Non-pigmented ciliary epithelial cell (primary cell): ENCODE measurements around the gene WDSUB1.

Experiments used
- DNase-seq: peaks from one replicate; pipeline ENCODE4 v3.0.0-alpha.2; 2010; ENCODE audit warnings: low read depth

The WDSUB1 gene

GRCh38 chr2:159224061-159224813 lies 62.3 kb downstream of the WDSUB1 start:
- no peak for DNase-seq

DNA sequence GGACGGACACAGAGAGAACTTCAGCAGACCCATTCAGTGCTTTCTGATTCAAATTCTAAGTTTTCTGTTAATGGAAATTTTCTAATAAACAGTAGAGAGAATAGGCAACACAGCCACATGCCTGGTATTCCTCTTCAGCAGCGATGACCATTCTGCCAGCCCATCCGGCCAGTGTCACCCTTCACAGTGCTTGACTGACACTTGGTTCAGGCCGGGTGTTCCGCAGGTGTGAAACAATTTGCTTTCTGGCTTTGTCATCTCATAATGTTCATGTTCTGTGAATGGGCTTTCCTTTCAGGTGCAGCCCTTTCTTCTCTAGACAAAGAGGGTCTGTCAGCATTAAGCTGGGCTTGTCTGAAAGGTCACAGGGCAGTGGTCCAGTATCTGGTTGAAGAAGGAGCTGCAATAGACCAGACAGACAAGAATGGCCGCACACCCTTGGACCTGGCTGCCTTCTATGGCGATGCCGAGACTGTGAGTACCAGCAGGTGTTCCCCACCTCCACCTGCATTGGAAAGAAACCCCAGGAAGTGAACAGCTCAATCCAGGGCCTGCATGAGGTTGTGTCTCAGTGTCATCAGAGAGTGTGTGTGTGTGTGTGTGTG lies 67.0 kb downstream of the WDSUB1 start:
- DNase-seq: no peak

DNA sequence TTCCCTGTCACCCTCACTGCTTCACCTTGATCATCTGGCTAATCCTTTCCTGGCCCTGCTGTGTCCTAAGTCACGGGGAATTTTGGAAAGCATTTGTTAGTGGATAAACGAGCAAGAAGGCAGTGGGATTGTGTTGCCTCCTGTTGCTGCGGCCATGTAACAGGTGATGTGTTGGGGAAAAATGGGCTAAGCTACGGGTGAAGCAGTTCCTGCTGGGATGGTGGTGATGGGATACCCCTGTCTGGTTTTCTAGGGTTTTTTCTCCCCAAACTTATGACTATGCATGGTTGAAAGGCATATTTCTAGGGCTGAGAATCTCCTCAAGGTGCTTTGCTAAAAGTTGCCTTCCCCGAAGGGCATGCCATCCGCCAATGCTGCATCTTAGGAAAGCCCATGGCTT lies 68.1 kb downstream of the WDSUB1 start:
- DNase-seq: no peak

GRCh38 chr2:159217676-159218075 lies 68.8 kb downstream of the WDSUB1 start:
- DNase-seq: no peak

- no peak for DNase-seq
Measured at GRCh38 chr2:159215116-159215515, 71.4 kb downstream of the WDSUB1 start.

DNA sequence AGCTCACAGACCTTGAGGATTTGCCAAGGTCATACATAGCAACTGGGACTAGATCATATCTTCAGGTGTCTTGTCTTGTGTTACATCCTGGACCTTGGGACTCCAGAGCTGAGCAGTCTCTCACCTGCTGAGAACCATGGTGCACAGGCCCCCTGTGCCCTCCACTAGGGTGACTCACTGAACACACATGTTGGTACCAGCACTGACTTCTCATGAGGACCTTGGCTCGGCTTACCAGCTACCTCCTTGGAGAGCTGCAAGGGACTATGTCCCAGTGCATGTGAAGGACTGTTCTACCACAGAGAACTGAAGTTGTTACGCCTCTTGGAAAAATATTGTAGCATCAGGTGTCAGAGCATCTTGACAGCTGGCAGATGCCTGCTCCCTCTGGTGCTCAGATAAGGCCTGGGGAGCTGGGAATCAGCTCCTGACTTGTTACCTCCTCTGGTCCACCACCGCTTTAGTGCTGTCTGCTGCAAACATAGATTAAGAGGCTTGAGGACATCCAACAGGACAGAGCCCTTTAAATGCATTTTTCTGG lies 72.1 kb downstream of the WDSUB1 start:
- no peak for DNase-seq

- no peak for DNase-seq
Measured at GRCh38 chr2:159213296-159213695, 73.2 kb downstream of the WDSUB1 start.

DNA sequence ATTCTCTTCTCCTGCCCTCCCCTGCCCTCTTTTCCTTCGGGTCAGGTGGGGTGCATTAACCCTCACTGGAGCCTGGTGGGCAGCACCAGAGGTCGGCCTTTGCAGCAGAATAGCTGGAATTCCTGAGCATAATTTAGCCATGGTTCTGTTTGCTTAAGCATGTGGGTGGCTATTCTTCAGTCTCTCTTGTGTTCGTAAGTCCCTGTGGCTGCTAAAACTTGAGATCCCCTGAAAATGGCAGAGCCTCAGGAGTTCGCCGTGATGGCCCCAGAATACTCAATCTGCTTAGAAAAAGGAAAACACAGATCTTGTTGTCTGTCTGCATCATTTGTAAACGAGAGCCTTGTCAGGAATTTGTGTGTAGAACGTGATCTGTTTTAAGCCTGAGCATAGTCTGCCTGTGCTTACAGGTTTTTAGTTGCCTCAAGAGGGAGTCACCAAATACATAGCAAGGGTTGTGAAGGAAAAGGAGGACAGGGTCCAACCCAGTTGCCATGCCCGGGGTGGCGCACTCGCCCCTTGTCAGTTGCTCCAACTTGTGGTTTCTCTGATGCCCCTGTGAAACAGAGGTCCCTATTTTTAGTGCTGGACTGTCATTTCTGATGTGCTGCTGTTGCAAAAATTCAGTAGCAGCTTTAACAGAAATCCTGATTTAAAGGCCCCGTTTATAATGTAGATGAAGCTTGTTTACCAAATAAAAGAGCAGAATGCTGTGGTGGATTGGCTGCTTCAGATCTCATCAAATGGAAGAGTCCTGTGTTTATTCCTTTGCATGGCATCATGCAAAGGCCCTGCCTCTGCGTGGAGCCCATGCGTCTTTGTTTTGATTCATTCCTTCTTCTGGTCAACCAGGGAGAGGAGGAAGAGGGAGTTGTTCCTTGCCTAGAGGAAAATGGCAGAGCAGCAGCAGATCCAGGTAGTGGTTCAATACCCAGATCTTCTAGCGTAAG lies 74.8 kb downstream of the WDSUB1 start:
- DNase-seq: no peak

DNA sequence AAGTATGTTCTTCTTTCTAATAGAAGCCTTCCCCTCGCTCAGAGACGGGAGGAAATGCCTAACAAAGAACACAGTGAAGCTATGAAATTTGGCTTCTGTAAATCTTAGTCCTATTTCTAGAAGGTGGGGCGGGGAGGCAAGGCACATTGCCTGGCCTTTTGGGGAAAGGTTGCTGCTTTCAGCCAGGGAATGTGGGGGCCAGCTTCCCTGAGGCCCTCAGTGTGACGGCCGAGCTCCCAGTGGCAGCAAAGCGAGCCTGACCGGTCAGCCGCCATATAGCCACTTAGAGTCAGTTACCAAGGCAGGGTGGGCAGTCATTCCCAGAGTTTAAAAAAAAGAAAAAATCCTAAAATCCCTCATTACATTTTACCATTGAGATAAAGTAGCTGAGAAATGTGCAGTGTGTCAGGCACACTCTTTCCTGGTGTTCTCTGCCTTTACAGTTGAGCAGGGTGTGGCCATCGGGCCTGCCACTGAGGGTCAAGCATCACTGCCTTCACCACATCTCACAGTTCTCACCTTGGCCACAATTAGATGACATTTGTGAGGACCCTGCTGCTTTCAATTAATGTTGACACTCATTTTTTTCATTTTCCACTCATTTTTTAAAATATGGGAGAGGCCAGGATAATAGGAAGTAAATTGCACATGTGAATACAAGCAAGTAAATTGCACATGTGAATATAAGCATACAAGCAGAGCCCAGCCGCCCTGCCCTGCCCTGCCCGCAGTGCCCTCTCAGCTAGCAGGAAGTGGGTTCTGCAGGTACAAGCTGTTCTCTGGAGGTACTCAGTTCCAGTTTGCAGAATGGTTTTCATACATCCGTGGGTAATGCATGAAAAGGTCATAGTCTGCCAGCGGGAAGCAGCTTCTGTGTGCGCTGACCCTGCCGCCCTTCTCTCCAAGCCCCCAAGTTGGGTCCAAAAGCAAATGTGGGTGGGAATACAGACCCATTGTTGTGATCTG lies 76.9 kb downstream of the WDSUB1 start:
- DNase-seq: no peak

GRCh38 chr2:159208438-159208837 lies 78.1 kb downstream of the WDSUB1 start:
- DNase-seq: no peak

DNA sequence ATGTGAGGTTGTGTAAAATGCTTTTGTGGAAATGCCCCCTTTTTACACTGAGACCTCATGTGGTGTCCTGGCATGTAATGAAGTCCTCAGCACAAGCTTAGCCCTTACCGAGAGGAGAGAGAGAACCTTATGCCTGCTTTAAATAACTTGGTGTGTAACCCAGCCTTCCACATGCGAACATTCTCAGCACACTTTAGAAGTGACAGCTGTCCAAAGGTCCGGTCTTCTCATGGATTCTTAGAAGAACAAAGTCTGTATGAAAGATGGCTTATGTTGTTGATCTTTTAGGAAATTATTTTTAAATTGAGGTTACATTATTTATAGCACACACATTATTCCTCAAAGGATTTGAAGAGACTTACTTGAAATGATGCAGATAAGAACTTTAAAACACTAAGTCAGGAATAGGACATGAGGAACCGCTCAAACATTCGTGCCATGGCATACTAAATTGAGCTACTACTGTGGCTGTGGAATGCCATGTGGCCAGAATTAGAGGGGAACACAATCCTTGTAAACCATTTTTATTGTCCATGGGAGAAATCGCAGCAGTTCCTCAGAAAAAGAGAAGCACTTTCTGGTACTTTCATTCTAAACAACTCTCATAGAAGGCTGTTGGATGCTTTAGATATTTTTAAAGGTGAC lies 79.6 kb downstream of the WDSUB1 start:
- DNase-seq: no peak

DNA sequence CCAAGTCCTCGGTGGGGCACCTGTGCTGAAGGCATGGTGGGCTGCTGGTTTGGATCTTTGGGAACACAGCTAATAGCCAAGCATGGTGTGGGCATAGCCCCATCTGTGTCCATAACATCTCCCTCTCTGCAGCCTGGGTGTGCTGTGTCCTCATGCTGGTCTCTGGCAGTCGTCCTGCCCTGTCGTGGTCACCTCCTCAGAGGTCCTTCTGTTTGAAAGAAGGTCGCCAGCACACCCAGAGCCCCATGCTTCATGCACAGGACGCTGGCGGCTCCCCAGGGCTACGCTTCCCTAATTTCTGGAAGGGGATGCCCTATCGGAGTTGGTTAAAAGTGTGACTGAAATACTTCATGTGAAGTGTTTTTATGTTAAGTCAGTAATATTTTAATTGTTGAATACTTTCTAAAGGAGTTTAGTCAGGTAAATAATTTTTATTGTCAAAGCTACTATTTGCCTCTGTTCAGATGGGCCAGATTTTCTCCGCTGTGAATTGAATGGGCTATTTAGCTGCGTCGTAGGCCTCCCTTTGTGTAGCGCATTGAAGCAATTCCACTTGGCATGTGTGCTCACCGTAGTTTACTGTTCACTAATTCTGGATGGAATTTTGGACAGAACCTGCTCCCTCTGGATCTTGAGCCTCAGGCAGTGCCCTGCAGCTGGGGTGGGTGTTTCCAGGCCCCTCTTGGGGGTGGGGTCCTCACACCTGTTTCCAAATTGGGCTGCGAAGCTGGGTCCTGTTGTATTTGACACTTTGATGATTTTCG lies 81.9 kb downstream of the WDSUB1 start:
- DNase-seq: no peak

DNA sequence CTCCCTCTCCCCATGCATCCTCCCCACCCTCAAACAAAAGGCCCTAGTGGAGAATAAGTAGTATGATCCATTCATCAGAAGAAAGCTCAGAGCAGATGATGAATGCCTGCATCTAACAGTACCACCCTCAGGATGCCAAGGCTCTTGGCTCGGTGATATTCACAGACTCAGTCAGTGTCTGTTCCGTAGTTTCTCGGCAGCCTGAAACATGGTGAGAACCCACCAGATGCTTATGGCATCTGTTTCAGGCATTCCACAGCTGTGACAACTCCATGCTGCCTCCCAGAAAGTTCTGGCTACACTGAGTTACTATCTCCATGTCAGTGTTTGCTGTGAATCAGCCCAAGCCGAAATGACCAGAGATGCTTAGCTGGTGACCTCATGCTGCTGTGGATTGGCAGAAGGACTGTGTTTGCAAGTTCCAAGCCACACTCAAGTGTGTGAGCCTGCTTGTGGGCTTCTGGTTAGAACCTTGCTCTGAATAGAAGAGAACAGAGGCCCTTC lies 83.9 kb downstream of the WDSUB1 start:
- DNase-seq: peak; percentile 100

DNA sequence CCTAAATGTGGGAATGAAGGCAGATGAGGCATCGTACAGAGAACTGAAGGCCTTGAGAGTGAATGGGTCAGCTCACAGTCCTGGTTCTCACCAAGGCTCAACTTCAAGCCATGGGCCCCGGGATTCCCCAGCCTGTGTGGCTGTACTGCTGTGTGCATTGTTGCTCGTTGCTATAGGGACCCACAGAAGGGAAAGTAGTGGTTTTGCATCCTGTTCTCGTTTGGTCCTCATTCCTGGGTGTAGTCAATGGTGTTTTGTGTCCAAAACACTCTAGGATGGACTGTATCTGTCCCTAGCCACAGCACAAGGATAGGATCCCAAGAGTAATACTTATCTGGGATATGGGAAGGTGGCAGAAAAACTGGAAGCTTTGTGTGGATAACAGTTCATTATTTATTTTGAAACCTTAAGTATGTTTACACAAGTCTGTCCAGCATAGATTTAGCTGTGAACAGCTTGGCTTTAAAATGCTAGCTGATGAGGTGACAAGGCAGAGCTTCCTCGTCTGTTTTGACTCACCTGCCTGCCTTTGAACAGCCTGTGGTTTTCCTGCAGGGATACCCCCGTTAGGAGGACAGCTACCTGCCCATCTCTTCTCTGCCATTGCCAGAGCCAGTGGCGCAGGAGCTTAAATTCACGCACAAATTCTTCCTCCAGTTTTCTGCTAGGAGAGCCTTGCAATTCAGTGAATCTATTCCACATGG lies 85.0 kb downstream of the WDSUB1 start:
- no peak for DNase-seq

DNA sequence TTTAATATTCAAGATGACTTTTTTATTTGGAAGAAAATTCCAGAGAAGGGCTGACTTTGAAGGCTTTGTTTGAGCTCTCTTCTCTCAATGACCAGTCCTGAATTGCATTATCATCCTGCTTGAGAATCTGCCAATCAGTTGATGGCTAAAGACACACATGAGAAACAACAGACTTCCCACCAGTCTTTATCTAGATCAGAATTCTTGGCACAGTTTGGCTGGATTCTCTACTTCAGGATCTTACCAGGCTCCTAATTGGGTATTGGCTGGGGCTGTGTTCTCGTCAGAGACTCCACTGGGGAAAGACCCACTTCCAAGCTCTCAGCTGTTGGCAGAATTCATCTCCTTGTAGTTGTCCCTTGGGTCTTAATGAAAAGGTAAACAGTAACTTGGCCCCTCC lies 86.0 kb downstream of the WDSUB1 start:
- no peak for DNase-seq

GRCh38 chr2:159199761-159200465 lies 86.6 kb downstream of the WDSUB1 start:
- DNase-seq: no peak

DNA sequence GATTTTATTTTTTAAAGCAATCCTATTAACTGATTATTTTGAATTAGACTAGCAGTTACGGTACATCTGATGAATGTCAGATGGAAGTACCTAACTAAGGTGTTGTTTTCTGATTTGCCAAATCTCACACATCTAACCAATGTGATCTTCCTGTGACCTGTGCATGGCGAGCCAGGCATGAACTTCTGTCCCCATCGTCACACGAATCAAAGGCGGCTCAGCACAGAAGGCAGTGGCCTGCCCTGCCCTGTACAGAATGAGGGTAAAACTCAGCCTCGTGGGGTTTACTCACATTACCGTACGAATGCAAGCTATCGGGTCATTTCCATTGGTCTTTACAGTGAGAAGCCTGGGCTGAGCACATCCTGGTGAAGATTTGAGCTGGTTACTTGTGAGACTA lies 87.3 kb downstream of the WDSUB1 start:
- no peak for DNase-seq

DNA sequence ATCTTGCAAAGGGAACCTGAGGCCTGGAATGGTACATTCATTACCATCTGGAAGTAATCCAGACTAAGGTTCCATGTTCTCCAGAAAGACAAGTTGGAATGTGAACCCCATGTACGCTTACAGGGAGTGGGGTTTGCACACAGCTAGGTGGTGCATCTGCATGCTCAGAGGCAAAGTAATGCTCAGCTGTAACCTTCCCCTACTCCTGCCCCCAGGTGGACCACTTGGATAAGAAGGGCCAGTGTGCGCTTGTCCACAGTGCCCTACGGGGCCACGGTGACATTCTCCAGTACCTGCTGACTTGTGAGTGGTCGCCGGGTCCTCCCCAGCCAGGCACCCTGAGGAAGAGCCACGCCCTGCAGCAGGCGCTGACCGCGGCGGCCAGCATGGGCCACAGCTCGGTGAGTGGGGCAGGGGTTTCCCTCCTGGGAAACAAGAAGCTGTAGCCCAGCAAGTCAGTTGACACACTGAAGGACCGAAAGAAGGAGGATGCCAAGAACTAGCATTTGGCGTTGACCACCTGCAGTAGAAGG lies 90.0 kb downstream of the WDSUB1 start:
- no peak for DNase-seq
